Erythroblast (primary cell): Measurements from ENCODE around the gene CFAP70.
"Not testable (repeated sequence)": the region's sequence is repeated elsewhere in the genome, so short reads cannot be mapped to it uniquely, and the experiment has no call there.

Experiments used
- DNase-seq, 2 experiments: peaks; one replicate each; lab custom pipeline; 2025; lab: John Stamatoyannopoulos, UW
- GATA1 ChIP-seq: IDR thresholded peaks from 2 replicates; pipeline ENCODE4 v1.6.1; 2011; ENCODE audit warnings: low read depth, mild to moderate bottlenecking, control low read depth, low read length, moderate library complexity
- POLR2A ChIP-seq: IDR thresholded peaks from 2 replicates; pipeline ENCODE4 v1.6.1; 2011; ENCODE audit warnings: mild to moderate bottlenecking, low read length

The CFAP70 gene

GRCh38 chr10:73368238-73368637, 9.6 kb upstream of the CFAP70 start:
- DNase-seq, result no peak

GRCh38 chr10:73366381-73367298, 8.0 kb upstream of the CFAP70 start:
- DNase-seq, result peak in 1 of 2 experiments; percentile 35
- TF ChIP-seq GATA1 (no peak), POLR2A (no peak)

More at GRCh38 chr10:73368238-73368637, 9.6 kb upstream of the CFAP70 start:
- TF ChIP-seq GATA1 (no peak), POLR2A (no peak)

GRCh38 chr10:73364964-73365363, 6.3 kb upstream of the CFAP70 start:
- no peak for TF ChIP-seq POLR2A
- DNase-seq, result no peak

DNA sequence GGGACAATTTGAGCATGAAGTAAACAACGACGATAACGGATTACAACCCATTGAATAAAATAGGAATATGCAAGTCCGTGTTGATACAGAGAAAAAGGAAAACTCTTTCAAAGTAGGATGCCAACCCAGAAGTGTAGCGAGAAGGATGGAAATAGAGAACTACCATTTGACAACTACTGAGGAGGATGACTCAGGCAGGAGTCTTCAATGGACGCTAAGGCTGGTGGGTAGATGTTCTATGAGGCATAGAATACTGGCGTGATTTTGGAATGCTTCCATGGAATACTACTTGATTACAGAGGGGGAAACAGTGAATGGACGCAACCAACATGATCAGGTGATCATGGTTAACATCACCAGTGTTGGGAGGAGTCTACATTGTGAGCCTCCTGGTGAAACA, 828 bp upstream of the CFAP70 start:
- no peak for TF ChIP-seq POLR2A
- TF ChIP-seq GATA1, result no peak

GRCh38 chr10:73357821-73358220, 843 bp downstream of the CFAP70 start:
- TF ChIP-seq GATA1 (no peak), POLR2A (no peak)
- DNase-seq, result no peak

More for the DNA sequence above, 828 bp upstream of the CFAP70 start:
- DNase-seq, result no peak

DNA sequence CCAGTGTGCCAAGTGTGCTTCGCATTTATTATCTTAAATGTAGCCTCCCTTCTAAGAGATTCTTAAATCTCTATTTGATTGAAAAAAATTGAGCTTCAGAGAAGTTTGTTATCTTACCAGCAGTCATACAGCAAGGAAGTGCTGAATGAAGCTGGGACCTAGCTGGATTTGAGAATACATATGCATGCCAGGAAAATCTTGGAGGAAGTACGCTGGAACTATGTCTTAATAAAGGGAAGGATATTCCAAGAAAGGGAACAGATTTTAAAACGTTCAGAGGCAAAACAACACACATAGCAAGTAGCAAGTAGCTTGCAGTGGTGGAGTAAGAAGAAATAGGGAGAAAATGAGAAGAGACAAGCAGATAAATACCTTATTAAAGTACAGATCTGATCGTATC, 1.5 kb downstream of the CFAP70 start:
- no peak for TF ChIP-seq POLR2A
- no peak for TF ChIP-seq GATA1
- DNase-seq, result no peak

- no peak for TF ChIP-seq POLR2A
- TF ChIP-seq GATA1, result no peak
- no peak for DNase-seq
These were observed 14.4 kb downstream of the CFAP70 start for GRCh38 chr10:73344269-73344668.

DNA sequence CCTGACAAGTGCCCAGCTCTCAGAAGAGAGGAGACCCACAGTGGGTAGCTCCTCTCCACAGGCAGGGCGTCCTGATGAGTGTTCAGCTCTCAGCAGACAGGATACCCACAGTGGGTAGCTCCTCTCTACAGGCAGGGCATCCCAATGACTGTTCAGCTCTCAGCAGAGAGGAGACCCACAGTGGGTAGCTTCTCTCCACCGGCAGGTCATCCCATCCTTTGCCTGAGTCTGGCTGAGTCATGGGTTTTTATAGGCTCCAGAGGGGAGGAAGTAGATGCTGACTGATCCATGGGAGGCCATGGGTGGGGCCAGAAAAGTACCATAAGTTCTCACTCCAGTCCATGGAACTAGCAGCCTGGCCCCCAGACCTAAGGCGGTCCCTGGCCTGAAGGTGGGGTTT, 18.5 kb downstream of the CFAP70 start:
- DNase-seq, result no peak
- TF ChIP-seq GATA1 (no peak), POLR2A (no peak)

GRCh38 chr10:73339436-73339835, 19.2 kb downstream of the CFAP70 start:
- no peak for DNase-seq
- TF ChIP-seq POLR2A (no peak), GATA1 (no peak)

GRCh38 chr10:73338801-73339368, 19.8 kb downstream of the CFAP70 start:
- no peak for DNase-seq
- TF ChIP-seq GATA1, result no peak
- TF ChIP-seq POLR2A, result no peak

DNA sequence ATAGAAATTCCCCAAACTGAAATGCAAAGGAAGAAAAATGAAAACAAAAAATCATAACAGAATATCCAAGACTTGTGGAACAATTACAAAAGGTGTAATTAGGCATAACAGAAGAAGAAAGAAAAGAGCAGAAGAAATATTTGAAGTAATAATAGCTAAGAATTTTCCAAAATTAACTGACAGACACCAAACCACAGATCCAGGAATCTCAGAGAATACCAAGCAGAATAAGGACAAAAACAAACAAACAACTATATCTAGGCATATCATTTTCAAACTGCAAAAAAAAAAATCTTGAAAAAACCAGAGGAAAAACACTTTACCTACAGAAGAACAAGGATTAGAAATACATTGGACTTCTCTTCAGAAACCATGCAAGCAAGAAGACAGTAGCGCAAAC, 25.5 kb downstream of the CFAP70 start:
- TF ChIP-seq GATA1 (no peak), POLR2A (no peak)
- no peak for DNase-seq

DNA sequence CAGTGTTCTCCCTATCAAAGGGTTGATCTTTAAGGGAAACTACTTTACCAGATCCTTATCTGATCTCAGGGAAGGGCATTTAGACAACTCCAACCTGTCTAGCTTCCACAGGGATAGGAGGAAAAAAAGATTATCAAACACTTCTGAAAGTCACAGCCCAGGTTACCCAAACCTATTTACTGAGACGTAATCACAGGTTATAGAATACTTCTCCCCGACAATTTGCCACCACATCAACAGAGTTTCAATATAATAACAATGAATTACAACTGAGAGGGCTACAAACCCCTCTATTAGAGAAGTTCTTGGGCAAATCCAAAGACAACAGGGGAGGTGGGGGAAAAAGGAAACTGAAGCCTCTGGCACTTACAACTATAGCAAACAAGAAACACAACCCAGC, 26.3 kb downstream of the CFAP70 start:
- no peak for DNase-seq

GRCh38 chr10:73328523-73328922, 30.1 kb downstream of the CFAP70 start:
- not testable (repeated sequence) for DNase-seq

More for the DNA sequence above, 26.3 kb downstream of the CFAP70 start:
- TF ChIP-seq POLR2A, result no peak

GRCh38 chr10:73325290-73325689, 33.4 kb downstream of the CFAP70 start:
- DNase-seq, result not testable (repeated sequence)

DNA sequence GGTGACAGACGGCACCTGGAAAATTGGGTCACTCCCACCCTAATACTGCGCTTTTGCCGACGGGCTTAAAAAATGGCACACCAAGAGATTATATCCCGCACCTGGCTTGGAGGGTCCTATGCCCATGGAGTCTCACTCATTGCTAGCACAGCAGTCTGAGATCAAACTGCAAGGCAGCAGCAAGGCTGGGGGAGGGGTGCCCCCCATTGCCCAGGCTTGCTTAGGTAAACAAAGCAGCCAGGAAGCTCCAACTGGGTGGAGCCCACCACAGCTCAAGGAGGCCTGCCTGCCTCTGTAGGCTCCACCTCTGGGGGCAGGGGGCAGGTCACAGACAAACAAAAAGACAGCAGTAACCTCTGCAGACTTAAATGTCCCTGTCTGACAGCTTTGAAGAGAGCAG, 35.1 kb downstream of the CFAP70 start:
- not testable (repeated sequence) for DNase-seq

DNA sequence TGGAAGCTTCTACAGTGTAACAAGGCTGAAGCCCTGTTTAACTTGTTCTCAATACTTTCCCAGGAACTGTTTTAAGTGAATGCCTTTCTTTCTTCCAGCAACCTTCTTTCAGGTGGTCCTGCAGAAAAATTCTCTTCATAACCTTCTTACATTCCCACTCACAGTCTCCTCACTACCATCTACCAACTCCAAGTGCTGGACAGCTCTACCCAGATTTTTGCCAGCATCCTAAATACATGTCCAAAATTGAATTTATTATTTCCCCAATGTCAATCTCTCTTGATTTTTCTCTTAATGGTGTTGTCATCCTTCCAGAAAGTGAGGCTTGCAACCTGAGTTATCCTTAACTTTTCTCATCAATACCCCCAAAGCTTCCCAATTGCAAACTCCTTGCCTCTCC, 48.2 kb downstream of the CFAP70 start:
- TF ChIP-seq POLR2A (no peak), GATA1 (no peak)
- DNase-seq, result no peak
